ENCODE results near the gene KRTAP4-12.

- TF ChIP-seq CTCF (IDR thresholded peaks at IDR 0.05) (no peak), POLR2A (IDR thresholded peaks at IDR 0.05) (no peak)
These were observed 17.4 kb upstream of the KRTAP4-12 start for GRCh38 chr17:41141361-41141760.
